HepG2 (cell line): ENCODE data around the gene GPR137. TPM values are rescaled to one million over a fixed set of nuclear protein-coding genes. Genes with fewer than 3 reads are reported as not detected.
A peak's percentile ranks its signal among the peaks of the same experiment; 100 is the strongest.

Source experiments
- IRF2 ChIP-seq: IDR thresholded peaks from 2 replicates; pipeline ENCODE4 v1.6.1; 2018; ENCODE audit warnings: missing genetic modification reagents, missing compliant biosample characterization
- NFE2L1 ChIP-seq: sonication (generic); formaldehyde crosslinking; IDR thresholded peaks from 2 replicates; pipeline ENCODE4 v1.4.0; 2020; ENCODE audit warnings: missing genetic modification reagents, mild to moderate bottlenecking, borderline replicate concordance
- PRDM15 ChIP-seq: sonication (generic); formaldehyde crosslinking; IDR thresholded peaks from 2 replicates; pipeline ENCODE4 v1.4.0; 2020; ENCODE audit warnings: missing genetic modification reagents
- REXO4 ChIP-seq: sonication (generic); formaldehyde crosslinking; IDR thresholded peaks from 2 replicates; pipeline ENCODE4 v1.8.0; 2022; ENCODE audit warnings: missing genetic modification reagents, mild to moderate bottlenecking, borderline replicate concordance
- TBP ChIP-seq: sonication (generic); formaldehyde crosslinking; IDR thresholded peaks from 2 replicates; pipeline ENCODE4 v1.5.0; 2020; ENCODE audit warnings: missing genetic modification reagents
- TFDP2 ChIP-seq: sonication (generic); formaldehyde crosslinking; IDR thresholded peaks from 2 replicates; pipeline ENCODE4 v1.4.0; 2020; ENCODE audit warnings: missing genetic modification reagents
- ZBTB1 ChIP-seq: sonication (generic); formaldehyde crosslinking; IDR thresholded peaks from 2 replicates; pipeline ENCODE4 v1.4.0; 2020; ENCODE audit warnings: missing genetic modification reagents, borderline replicate concordance
- ZBTB7A ChIP-seq: sonication (generic); formaldehyde crosslinking; IDR thresholded peaks from 2 replicates; pipeline ENCODE4 v1.8.0; 2022; ENCODE audit warnings: mild to moderate bottlenecking, missing genetic modification reagents
- ZC3H13 ChIP-seq: sonication (generic); formaldehyde crosslinking; IDR thresholded peaks from 2 replicates; pipeline ENCODE4 v1.8.1; 2023; ENCODE audit warnings: mild to moderate bottlenecking, missing genetic modification reagents, moderate library complexity
- ZNF12 ChIP-seq: sonication (generic); formaldehyde crosslinking; IDR thresholded peaks from 2 replicates; pipeline ENCODE4 v1.5.0; 2020; ENCODE audit warnings: missing genetic modification reagents
- ZNF17 ChIP-seq: sonication (generic); formaldehyde crosslinking; IDR thresholded peaks from 2 replicates; pipeline ENCODE4 v1.5.0; 2020; ENCODE audit warnings: mild to moderate bottlenecking, missing genetic modification reagents
- ZNF224 ChIP-seq: sonication (generic); formaldehyde crosslinking; IDR thresholded peaks from 2 replicates; pipeline ENCODE4 v1.5.0; 2020; ENCODE audit warnings: mild to moderate bottlenecking, missing genetic modification reagents
- ZNF460 ChIP-seq: sonication (generic); formaldehyde crosslinking; IDR thresholded peaks from 2 replicates; pipeline ENCODE4 v1.5.1; 2020; ENCODE audit warnings: missing genetic modification reagents, mild to moderate bottlenecking, borderline replicate concordance
- ZNF615 ChIP-seq: sonication (generic); formaldehyde crosslinking; IDR thresholded peaks from 2 replicates; pipeline ENCODE4 v1.5.0; 2020; ENCODE audit warnings: mild to moderate bottlenecking, missing genetic modification reagents, borderline replicate concordance
- ZNF678 ChIP-seq: sonication (generic); formaldehyde crosslinking; IDR thresholded peaks from 2 replicates; pipeline ENCODE4 v1.4.0; 2020; ENCODE audit warnings: mild to moderate bottlenecking, missing genetic modification reagents
- ZNF7 ChIP-seq: IDR thresholded peaks from 2 replicates; pipeline ENCODE4 v1.6.1; 2016; ENCODE audit warnings: missing biosample characterization, missing genetic modification reagents
- polyA plus RNA-seq, 8 experiments: library from polyadenylated mRNA; depleted of rRNA in 3 of 8; stranded (reverse) in 7 of 8; unstranded in 1 of 8; fragments of >200 nt; fragmentation: Illumina TruSeq in 4 of 8; extraction: Trizol in 4 of 8; gene quantifications; 2 replicates each; pipeline versions ENCODE4 v1.2.1 to v1.2.3, GENCODE V29; 2011 to 2016; ENCODE audit warnings: low read depth in 4 of 8, missing spikeins in 1 of 8, mixed read lengths in 1 of 8; ENCODE audit not compliant: insufficient read depth in 1 of 8
- total RNA-seq, 5 experiments: library from RNA; depleted of rRNA; stranded (reverse); fragments of >200 nt; fragmentation: Illumina TruSeq; extraction: Trizol; gene quantifications; 2 replicates each; pipeline ENCODE4 v1.2.3, GENCODE V29; 2016; ENCODE audit warnings: low read depth in 1 of 5
- TF ChIP-seq, protein P1 (sequence below): sonication (generic); formaldehyde crosslinking; IDR thresholded peaks from 2 replicates; pipeline ENCODE4 v1.9.0; 2022; ENCODE audit warnings: missing genetic modification reagents, mild to moderate bottlenecking, borderline replicate concordance
- TF ChIP-seq, protein P2 (sequence below): sonication (generic); formaldehyde crosslinking; IDR thresholded peaks from 2 replicates; pipeline ENCODE4 v1.8.0; 2023; ENCODE audit warnings: mild to moderate bottlenecking, missing genetic modification reagents
- TF ChIP-seq, protein P3 (sequence below): sonication (generic); formaldehyde crosslinking; IDR thresholded peaks from 2 replicates; pipeline ENCODE4 v1.4.0; 2020; ENCODE audit warnings: mild to moderate bottlenecking, missing genetic modification reagents
- TF ChIP-seq, protein P4 (sequence below): fragments of 450-650 bp; IDR thresholded peaks from 2 replicates; pipeline ENCODE4 v1.6.1; 2016

Gene GPR137
- total and polyA plus RNA-seq, 2 of the 13 experiments (the other 11 are each of a cell fraction or from before 2014, with no cell fraction given): 8.5 to 13.2 TPM

DNA sequence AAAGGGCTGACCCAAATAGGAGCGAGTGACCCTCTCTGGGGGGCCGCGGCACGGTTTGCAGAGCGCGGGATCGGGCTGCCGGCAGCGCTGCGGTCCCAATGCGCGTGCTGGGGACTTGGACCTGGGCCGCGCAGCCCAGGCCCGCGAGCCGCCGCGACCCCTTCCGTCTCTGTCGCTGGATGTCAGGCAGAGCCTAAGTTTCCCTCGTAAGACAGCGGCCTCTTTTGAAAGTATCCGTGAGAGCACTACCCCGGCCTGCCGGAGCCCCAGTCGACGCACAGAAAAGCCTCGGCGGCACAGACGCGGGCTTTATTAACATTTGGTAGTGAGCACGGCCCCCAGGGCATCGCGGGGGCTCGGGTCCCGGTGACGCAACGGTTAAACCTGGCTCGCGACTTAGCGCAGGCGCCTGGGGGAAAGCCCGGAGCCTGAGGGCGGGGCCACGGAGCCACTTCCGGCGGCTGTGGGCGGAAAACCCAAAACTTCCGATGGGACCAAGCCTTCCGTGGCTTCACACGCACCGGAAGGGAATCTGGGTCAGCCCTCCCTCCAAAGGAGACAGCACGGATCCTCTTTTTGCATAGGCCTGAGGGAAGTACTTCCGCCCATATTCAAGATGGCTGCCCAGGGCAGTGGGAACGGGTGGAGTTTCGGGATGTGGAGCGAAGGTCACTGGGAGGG lies 16.0 kb upstream of the GPR137 start (continued):
- TF ChIP-seq, protein P1, sequence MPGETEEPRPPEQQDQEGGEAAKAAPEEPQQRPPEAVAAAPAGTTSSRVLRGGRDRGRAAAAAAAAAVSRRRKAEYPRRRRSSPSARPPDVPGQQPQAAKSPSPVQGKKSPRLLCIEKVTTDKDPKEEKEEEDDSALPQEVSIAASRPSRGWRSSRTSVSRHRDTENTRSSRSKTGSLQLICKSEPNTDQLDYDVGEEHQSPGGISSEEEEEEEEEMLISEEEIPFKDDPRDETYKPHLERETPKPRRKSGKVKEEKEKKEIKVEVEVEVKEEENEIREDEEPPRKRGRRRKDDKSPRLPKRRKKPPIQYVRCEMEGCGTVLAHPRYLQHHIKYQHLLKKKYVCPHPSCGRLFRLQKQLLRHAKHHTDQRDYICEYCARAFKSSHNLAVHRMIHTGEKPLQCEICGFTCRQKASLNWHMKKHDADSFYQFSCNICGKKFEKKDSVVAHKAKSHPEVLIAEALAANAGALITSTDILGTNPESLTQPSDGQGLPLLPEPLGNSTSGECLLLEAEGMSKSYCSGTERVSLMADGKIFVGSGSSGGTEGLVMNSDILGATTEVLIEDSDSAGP (CRISPR knock-in tag): peak; percentile 71; the same call in 1 of the 2 replicates
- TF ChIP-seq NFE2L1 (CRISPR knock-in tag) (no peak), REXO4 (CRISPR knock-in tag) (no peak), ZNF224 (CRISPR knock-in tag) (no peak; the same call in 1 of the 2 replicates), IRF2 (peak; percentile 79; the same call in 1 of the 2 replicates), TFDP2 (CRISPR knock-in tag) (no peak; the same call in 1 of the 2 replicates), ZNF12 (no peak), ZNF17 (CRISPR knock-in tag) (no peak), ZNF615 (CRISPR knock-in tag) (no peak), TBP (CRISPR knock-in tag) (no peak), ZC3H13 (CRISPR knock-in tag) (peak; percentile 88), ZNF7 (CRISPR knock-in tag) (no peak), ZNF460 (no peak; the same call in 1 of the 2 replicates), ZBTB1 (CRISPR knock-in tag) (no peak), ZNF678 (no peak), ZBTB7A (CRISPR knock-in tag) (peak; percentile 37), PRDM15 (CRISPR knock-in tag) (peak; percentile 39; the same call in 1 of the 2 replicates)
- TF ChIP-seq, protein P2, sequence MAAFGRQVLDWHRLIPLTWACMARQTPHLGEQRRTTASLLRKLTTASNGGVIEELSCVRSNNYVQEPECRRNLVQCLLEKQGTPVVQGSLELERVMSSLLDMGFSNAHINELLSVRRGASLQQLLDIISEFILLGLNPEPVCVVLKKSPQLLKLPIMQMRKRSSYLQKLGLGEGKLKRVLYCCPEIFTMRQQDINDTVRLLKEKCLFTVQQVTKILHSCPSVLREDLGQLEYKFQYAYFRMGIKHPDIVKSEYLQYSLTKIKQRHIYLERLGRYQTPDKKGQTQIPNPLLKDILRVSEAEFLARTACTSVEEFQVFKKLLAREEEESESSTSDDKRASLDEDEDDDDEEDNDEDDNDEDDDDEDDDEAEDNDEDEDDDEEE: no peak
- TF ChIP-seq, protein P3, sequence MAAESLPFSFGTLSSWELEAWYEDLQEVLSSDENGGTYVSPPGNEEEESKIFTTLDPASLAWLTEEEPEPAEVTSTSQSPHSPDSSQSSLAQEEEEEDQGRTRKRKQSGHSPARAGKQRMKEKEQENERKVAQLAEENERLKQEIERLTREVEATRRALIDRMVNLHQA: no peak
- TF ChIP-seq, protein P4, sequence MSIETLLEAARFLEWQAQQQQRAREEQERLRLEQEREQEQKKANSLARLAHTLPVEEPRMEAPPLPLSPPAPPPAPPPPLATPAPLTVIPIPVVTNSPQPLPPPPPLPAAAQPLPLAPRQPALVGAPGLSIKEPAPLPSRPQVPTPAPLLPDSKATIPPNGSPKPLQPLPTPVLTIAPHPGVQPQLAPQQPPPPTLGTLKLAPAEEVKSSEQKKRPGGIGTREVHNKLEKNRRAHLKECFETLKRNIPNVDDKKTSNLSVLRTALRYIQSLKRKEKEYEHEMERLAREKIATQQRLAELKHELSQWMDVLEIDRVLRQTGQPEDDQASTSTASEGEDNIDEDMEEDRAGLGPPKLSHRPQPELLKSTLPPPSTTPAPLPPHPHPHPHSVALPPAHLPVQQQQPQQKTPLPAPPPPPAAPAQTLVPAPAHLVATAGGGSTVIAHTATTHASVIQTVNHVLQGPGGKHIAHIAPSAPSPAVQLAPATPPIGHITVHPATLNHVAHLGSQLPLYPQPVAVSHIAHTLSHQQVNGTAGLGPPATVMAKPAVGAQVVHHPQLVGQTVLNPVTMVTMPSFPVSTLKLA: peak; percentile 25; the same call in 1 of the 2 replicates
